SK-N-SH treated with all-trans-retinoic acid at 6 μM for 48 hours (cell line): ENCODE results near the gene RCN1.

ENCODE experiments used
- ATAC-seq: fragments of 200-7000 bp; cut with Tn5 transposase; 3 replicates; pipeline ENCODE4 v1.9.1; 2020; ENCODE audit warnings: mild to moderate bottlenecking, moderate library complexity
- ARNTL ChIP-seq: fragments of 450-650 bp; formaldehyde crosslinking; IDR thresholded peaks from 2 replicates; pipeline ENCODE4 v1.5.0; 2020; ENCODE audit warnings: low read depth, mild to moderate bottlenecking, moderate library complexity, borderline replicate concordance
- BACH2 ChIP-seq: fragments of 250-450 bp; sonication (Bioruptor Pico); IDR thresholded peaks from 2 replicates; pipeline ENCODE4 v1.9.0; 2021; ENCODE audit warnings: mild to moderate bottlenecking, borderline replicate concordance
- CREB5 ChIP-seq: fragments of 250-450 bp; sonication (Bioruptor Pico); IDR thresholded peaks from 2 replicates; pipeline ENCODE4 v1.5.1; 2020; ENCODE audit warnings: low read depth, mild to moderate bottlenecking, moderate library complexity
- CSDC2 ChIP-seq: fragments of 250-450 bp; sonication (Bioruptor Pico); IDR thresholded peaks from 2 replicates; pipeline ENCODE4 v1.5.0; 2020; ENCODE audit warnings: mild to moderate bottlenecking, moderate library complexity
- CSRNP3 ChIP-seq: fragments of 250-450 bp; sonication (Bioruptor Pico); IDR thresholded peaks from 2 replicates; pipeline ENCODE4 v1.5.1; 2021; ENCODE audit warnings: mild to moderate bottlenecking, moderate library complexity
- ESRRG ChIP-seq: fragments of 250-450 bp; sonication (Bioruptor Pico); IDR thresholded peaks from 2 replicates; pipeline ENCODE4 v1.6.1; 2021; ENCODE audit warnings: mild to moderate bottlenecking
- GLIS3 ChIP-seq: fragments of 250-450 bp; sonication (Bioruptor Pico); IDR thresholded peaks from 2 replicates; pipeline ENCODE4 v1.5.0; 2020; ENCODE audit warnings: mild to moderate bottlenecking, moderate library complexity
- ISL1 ChIP-seq: fragments of 250-450 bp; sonication (Bioruptor Pico); IDR thresholded peaks from 2 replicates; pipeline ENCODE4 v2.1.2; 2022; ENCODE audit warnings: mild to moderate bottlenecking, moderate library complexity
- OSR1 ChIP-seq: fragments of 250-450 bp; sonication (Bioruptor Pico); IDR thresholded peaks from 2 replicates; pipeline ENCODE4 v1.8.0; 2022; ENCODE audit warnings: moderate library complexity, mild to moderate bottlenecking, inconsistent platforms
- POU6F1 ChIP-seq: fragments of 250-450 bp; sonication (Bioruptor Pico); IDR thresholded peaks from 2 replicates; pipeline ENCODE4 v1.8.0; 2021; ENCODE audit warnings: low read depth, mild to moderate bottlenecking, moderate library complexity, borderline replicate concordance
- PPARA ChIP-seq: fragments of 250-450 bp; sonication (Bioruptor Pico); IDR thresholded peaks from 2 replicates; pipeline ENCODE4 v1.5.0; 2020; ENCODE audit warnings: mild to moderate bottlenecking, borderline replicate concordance
- RARB ChIP-seq: fragments of 250-450 bp; sonication (Bioruptor Pico); IDR thresholded peaks from 2 replicates; pipeline ENCODE4 v1.8.0; 2021; ENCODE audit warnings: mild to moderate bottlenecking, moderate library complexity
- SNAI2 ChIP-seq: fragments of 250-450 bp; sonication (Bioruptor Pico); IDR thresholded peaks from 2 replicates; pipeline ENCODE4 v1.5.0; 2020; ENCODE audit warnings: mild to moderate bottlenecking, moderate library complexity
- TCF4 ChIP-seq: fragments of 250-450 bp; sonication (Bioruptor Pico); IDR thresholded peaks from 2 replicates; pipeline ENCODE4 v1.8.0; 2021; ENCODE audit warnings: mild to moderate bottlenecking, moderate library complexity, borderline replicate concordance
- TOX ChIP-seq: fragments of 250-450 bp; sonication (Bioruptor Pico); IDR thresholded peaks from 2 replicates; pipeline ENCODE4 v1.8.0; 2021; ENCODE audit warnings: mild to moderate bottlenecking, moderate library complexity, borderline replicate concordance
- TSHZ2 ChIP-seq: fragments of 250-450 bp; sonication (Bioruptor Pico); IDR thresholded peaks from 2 replicates; pipeline ENCODE4 v1.5.0; 2020; ENCODE audit warnings: mild to moderate bottlenecking, moderate library complexity
- ZC3H10 ChIP-seq: fragments of 250-450 bp; sonication (Bioruptor Pico); IDR thresholded peaks from 2 replicates; pipeline ENCODE4 v1.5.1; 2021; ENCODE audit warnings: mild to moderate bottlenecking, moderate library complexity
- ZFP3 ChIP-seq: fragments of 250-450 bp; sonication (Bioruptor Pico); IDR thresholded peaks from 2 replicates; pipeline ENCODE4 v1.5.0; 2020; ENCODE audit warnings: mild to moderate bottlenecking, moderate library complexity
- ZFP30 ChIP-seq: fragments of 450-650 bp; formaldehyde crosslinking; IDR thresholded peaks from 2 replicates; pipeline ENCODE4 v1.5.0; 2022; ENCODE audit warnings: mild to moderate bottlenecking, moderate library complexity
- ZNF565 ChIP-seq: fragments of 450-650 bp; formaldehyde crosslinking; conservative IDR thresholded peaks from 2 replicates; pipeline ENCODE4 v1.5.0; 2020; ENCODE audit warnings: low read depth, mild to moderate bottlenecking, moderate library complexity
- ZNF70 ChIP-seq: fragments of 450-650 bp; formaldehyde crosslinking; IDR thresholded peaks from 2 replicates; pipeline ENCODE4 v1.5.0; 2020; ENCODE audit warnings: mild to moderate bottlenecking, moderate library complexity
- ZNF8 ChIP-seq: fragments of 450-650 bp; formaldehyde crosslinking; IDR thresholded peaks from 2 replicates; pipeline ENCODE4 v1.5.0; 2020; ENCODE audit warnings: mild to moderate bottlenecking, moderate library complexity

The RCN1 gene

GRCh38 chr11:32103941-32104340 is 13.1 kb downstream of the RCN1 start:
- no peak for ATAC-seq
- TF ChIP-seq OSR1 (CRISPR knock-in tag), result no peak
- TF ChIP-seq SNAI2, result no peak
- TF ChIP-seq CSRNP3 (CRISPR knock-in tag), result no peak
- TF ChIP-seq ARNTL (CRISPR knock-in tag), result no peak
- TF ChIP-seq ZC3H10 (CRISPR knock-in tag), result no peak
- TF ChIP-seq ZNF70 (CRISPR knock-in tag), result no peak
- TF ChIP-seq ZNF565 (CRISPR knock-in tag), result no peak
- no peak for TF ChIP-seq CREB5 (CRISPR knock-in tag)
- TF ChIP-seq TSHZ2 (CRISPR knock-in tag), result no peak
- TF ChIP-seq ZNF8 (CRISPR knock-in tag), result no peak
- TF ChIP-seq ESRRG, result no peak
- TF ChIP-seq ZFP3 (CRISPR knock-in tag), result no peak
- no peak for TF ChIP-seq GLIS3 (CRISPR knock-in tag)
- no peak for TF ChIP-seq ISL1 (CRISPR knock-in tag)
- TF ChIP-seq TOX (CRISPR knock-in tag), result no peak
- TF ChIP-seq BACH2 (CRISPR knock-in tag), result no peak
- no peak for TF ChIP-seq CSDC2 (CRISPR knock-in tag)
- no peak for TF ChIP-seq POU6F1 (CRISPR knock-in tag)
- TF ChIP-seq, all 23 proteins: peak for 0

- no peak for ATAC-seq
- no peak for TF ChIP-seq TCF4 (CRISPR knock-in tag)
- no peak for TF ChIP-seq POU6F1 (CRISPR knock-in tag)
- TF ChIP-seq ZNF8 (CRISPR knock-in tag), result no peak
- TF ChIP-seq SNAI2, result no peak
- no peak for TF ChIP-seq RARB
- TF ChIP-seq TSHZ2 (CRISPR knock-in tag), result no peak
- TF ChIP-seq ZC3H10 (CRISPR knock-in tag), result no peak
- TF ChIP-seq PPARA (CRISPR knock-in tag), result no peak
- TF ChIP-seq ZFP30 (CRISPR knock-in tag), result no peak
- TF ChIP-seq OSR1 (CRISPR knock-in tag), result no peak
- no peak for TF ChIP-seq ZNF565 (CRISPR knock-in tag)
Measured at GRCh38 chr11:32105871-32106560, 15.1 kb downstream of the RCN1 start.
